Smooth muscle cell (in vitro differentiated cells): Measurements from ENCODE around the gene GUCY1A1. TPM values are rescaled to one million over a fixed set of nuclear protein-coding genes. Genes with fewer than 3 reads are reported as not detected.

Experiments
- DNase-seq: peaks from one replicate; lab custom pipeline; 2025; ENCODE audit not compliant: unreplicated experiment; lab: John Stamatoyannopoulos, UW
- H2AFZ ChIP-seq: fragments of 200-600 bp; sonication (generic); 2 replicates; pipeline ENCODE4 v1.6.0; 2016; ENCODE audit warnings: antibody characterized with exemption, low read depth, mild to moderate bottlenecking
- H3F3A ChIP-seq: fragments of 200-600 bp; sonication (generic); 2 replicates; pipeline ENCODE4 v1.6.0; 2017; ENCODE audit warnings: antibody characterized with exemption, low read depth
- H3K27ac ChIP-seq: fragments of 200-600 bp; sonication (generic); 2 replicates; pipeline ENCODE4 v1.5.1; 2016; ENCODE audit warnings: low read depth, mild to moderate bottlenecking
- H3K27me3 ChIP-seq: fragments of 200-600 bp; sonication (generic); 2 replicates; pipeline ENCODE4 v1.6.1; 2016; ENCODE audit warnings: low read depth, mild to moderate bottlenecking
- H3K36me3 ChIP-seq: fragments of 200-600 bp; sonication (generic); 2 replicates; pipeline ENCODE4 v1.5.1; 2016; ENCODE audit warnings: low read depth
- H3K4me1 ChIP-seq: fragments of 200-600 bp; sonication (generic); 2 replicates; pipeline ENCODE4 v1.5.1; 2016; ENCODE audit warnings: low read depth
- H3K4me2 ChIP-seq: fragments of 200-600 bp; sonication (generic); 2 replicates; pipeline ENCODE4 v1.6.0; 2016; ENCODE audit warnings: mild to moderate bottlenecking
- H3K4me3 ChIP-seq: fragments of 200-600 bp; sonication (generic); 2 replicates; pipeline ENCODE4 v1.5.1; 2016; ENCODE audit warnings: mild to moderate bottlenecking
- H3K79me2 ChIP-seq: fragments of 200-600 bp; sonication (generic); 2 replicates; pipeline ENCODE4 v1.6.0; 2016; ENCODE audit warnings: low read depth, mild to moderate bottlenecking
- H3K9ac ChIP-seq: fragments of 200-600 bp; sonication (generic); 2 replicates; pipeline ENCODE4 v1.6.0; 2016; ENCODE audit warnings: low read depth
- H3K9me3 ChIP-seq: fragments of 200-600 bp; sonication (generic); replicated peaks from 2 replicates; pipeline ENCODE4 v1.5.1; 2016; ENCODE audit warnings: low read depth
- H4K20me1 ChIP-seq: fragments of 200-600 bp; sonication (generic); 2 replicates; pipeline ENCODE4 v1.6.0; 2016; ENCODE audit warnings: low read depth
- CTCF ChIP-seq: fragments of 200-600 bp; sonication (generic); IDR thresholded peaks from 2 replicates; pipeline ENCODE4 v1.5.1; 2017; ENCODE audit warnings: borderline replicate concordance, mild to moderate bottlenecking, antibody characterized with exemption; ENCODE audit not compliant: insufficient read depth, poor library complexity, severe bottlenecking
- WGBS: methylation state at CpG from one replicate; pipeline ENCODE4 v1.1.7; 2016; ENCODE audit warnings: low lambda C conversion rate; 5-methylcytosine and 5-hydroxymethylcytosine counted together
- polyA plus RNA-seq: library from polyadenylated mRNA; unstranded; fragments of >200 nt; fragmentation: Nextera tagmentation; extraction: Ambion mirVana; gene quantifications from 2 replicates; pipeline ENCODE4 v1.2.1, GENCODE V29; 2016
- total RNA-seq: library from RNA; depleted of rRNA; stranded (reverse); fragments of >200 nt; gene quantifications from 2 replicates; pipeline ENCODE4 v1.2.3, GENCODE V29; 2014

The GUCY1A1 gene
- total and polyA plus RNA-seq, 2 experiments from 2014 or later: 172 to 269 TPM

DNA sequence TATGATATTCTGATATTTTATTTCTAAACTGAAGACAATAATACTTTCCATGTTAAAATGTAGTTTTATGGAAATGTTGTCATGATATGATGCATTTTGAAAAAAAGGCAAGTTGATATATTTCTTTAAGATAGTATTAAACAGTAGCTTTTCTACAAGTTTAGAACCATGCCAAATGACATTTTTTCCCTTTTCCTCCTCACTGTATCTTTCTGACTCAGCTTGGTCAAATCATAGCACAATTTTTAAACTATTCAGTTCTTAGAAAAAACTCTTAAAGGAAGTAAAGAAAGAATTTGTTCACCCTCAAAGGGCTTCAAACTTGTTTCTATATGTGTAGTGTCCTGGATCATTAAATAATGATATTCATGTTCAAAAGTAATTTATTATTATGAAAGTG lies 46.0 kb upstream of the GUCY1A1 start:
- no peaks in the 10 kb centered on the region for H3K36me3 ChIP-seq
- TF ChIP-seq CTCF: no peak
- H3K4me2 ChIP-seq: peak overlapping the region; percentile 4
- no peak overlapping the region for H3K9ac ChIP-seq
- no peaks in the 10 kb centered on the region for H3K9me3 ChIP-seq
- no peak for DNase-seq
- H3K79me2 ChIP-seq: no peaks in the 10 kb centered on the region
- H3K27ac ChIP-seq: peak overlapping the region; percentile 28
- no peak overlapping the region for H2AFZ ChIP-seq
- no peaks in the 10 kb centered on the region for H3K27me3 ChIP-seq
- H3F3A ChIP-seq: peaks cover 20% of the 10 kb centered on the region
- peaks cover 18% of the 10 kb centered on the region for H3K4me1 ChIP-seq
- H3K4me3 ChIP-seq: no peak overlapping the region
- H4K20me1 ChIP-seq: no peaks in the 10 kb centered on the region

GRCh38 chr4:155624478-155624877 lies 42.2 kb upstream of the GUCY1A1 start:
- H3K79me2 ChIP-seq: no peaks in the 10 kb centered on the region
- H3K4me1 ChIP-seq: no peaks in the 10 kb centered on the region
- peak overlapping the region; percentile 73 for H3K27ac ChIP-seq
- peaks cover 23% of the 10 kb centered on the region for H3F3A ChIP-seq
- H3K9ac ChIP-seq: no peak overlapping the region
- no peaks in the 10 kb centered on the region for H3K36me3 ChIP-seq
- DNase-seq: no peak
- TF ChIP-seq CTCF: no peak
- peak overlapping the region; percentile 28 for H2AFZ ChIP-seq
- H3K4me3 ChIP-seq: no peak overlapping the region
- peak overlapping the region; percentile 40 for H3K4me2 ChIP-seq
- no peaks in the 10 kb centered on the region for H3K9me3 ChIP-seq
- H4K20me1 ChIP-seq: no peaks in the 10 kb centered on the region
- H3K27me3 ChIP-seq: no peaks in the 10 kb centered on the region

DNA sequence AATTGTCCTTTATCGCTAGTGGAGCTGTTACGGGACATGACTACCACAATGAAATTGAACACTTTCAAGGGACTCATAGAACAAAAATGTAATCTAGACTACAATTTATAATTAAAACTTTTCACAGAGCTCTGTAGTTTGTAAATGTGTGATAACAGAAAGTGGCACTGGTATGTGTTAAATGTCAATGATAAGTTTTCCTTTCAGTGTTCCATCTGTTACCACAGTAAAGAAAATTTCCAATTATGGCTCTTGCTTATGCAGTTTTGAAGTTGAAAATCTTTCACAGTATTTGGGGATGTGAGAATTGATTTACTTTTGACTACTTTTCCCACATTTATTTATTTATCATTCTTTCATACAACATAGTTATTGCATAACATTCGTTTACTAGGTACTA lies 40.1 kb upstream of the GUCY1A1 start:
- Histone ChIP-seq H4K20me1 (no peaks in the 10 kb centered on the region), H3K9ac (no peak overlapping the region), H3F3A (peaks cover 26% of the 10 kb centered on the region), H3K79me2 (no peaks in the 10 kb centered on the region), H3K4me1 (no peaks in the 10 kb centered on the region), H3K4me3 (no peak overlapping the region), H2AFZ (no peak overlapping the region), H3K27ac (peak overlapping the region; percentile 96), H3K36me3 (no peaks in the 10 kb centered on the region), H3K9me3 (no peaks in the 10 kb centered on the region), H3K27me3 (no peaks in the 10 kb centered on the region), H3K4me2 (peak overlapping the region; percentile 36)
- 49% methylated on average over 3 of the region's 3 CpGs for WGBS
- no peak for DNase-seq
- TF ChIP-seq CTCF: no peak

- Histone ChIP-seq H3K4me3 (no peak overlapping the region), H3K79me2 (no peaks in the 10 kb centered on the region), H3K9ac (peak overlapping the region; percentile 77), H4K20me1 (no peaks in the 10 kb centered on the region), H3K4me1 (no peaks in the 10 kb centered on the region), H2AFZ (no peak overlapping the region), H3K4me2 (peak overlapping the region; percentile 54), H3K27ac (peak overlapping the region; percentile 96), H3K36me3 (no peaks in the 10 kb centered on the region), H3K27me3 (no peaks in the 10 kb centered on the region), H3K9me3 (no peaks in the 10 kb centered on the region), H3F3A (peaks cover 25% of the 10 kb centered on the region)
- no peak for DNase-seq
- WGBS: 32% methylated on average over 3 of the region's 3 CpGs
- no peak for TF ChIP-seq CTCF
Observed at GRCh38 chr4:155629183-155629825, 37.3 kb upstream of the GUCY1A1 start.
